ENCODE results near the gene PGM2.

- TF ChIP-seq CTCF (IDR thresholded peaks at IDR 0.05) (no peak), POLR2AphosphoS5 (IDR thresholded peaks at IDR 0.05) (no peak)
Observed at GRCh38 chr4:37903901-37904300, 77.4 kb downstream of the PGM2 start.
